ENCODE data around the gene GTF3A. TPM values are rescaled to one million over a fixed set of nuclear protein-coding genes. Genes with fewer than 3 reads are reported as not detected.

The GTF3A gene
- total RNA-seq, 1 experiment from 2014 or later = 88.7 TPM

GRCh38 chr13:27424246-27425157, at the start of gene GTF3A (continued):
- TF ChIP-seq FOXJ3 (CRISPR knock-in tag; IDR thresholded peaks at IDR 0.05; ENCODE audit: borderline replicate concordance) (peak; percentile 65; the same call in 1 of the 2 replicates), STAT6 (CRISPR knock-in tag; conservative IDR thresholded peaks at IDR 0.05; ENCODE audit: low read depth) (no peak), NFATC4 (CRISPR knock-in tag; IDR thresholded peaks at IDR 0.05) (no peak), ZNF416 (CRISPR knock-in tag; IDR thresholded peaks at IDR 0.05) (no peak), RORB (CRISPR knock-in tag; IDR thresholded peaks at IDR 0.05) (no peak), MLX (CRISPR knock-in tag; IDR thresholded peaks at IDR 0.05) (0 out of 2 replicates have a peak, but pooled peaks have one; percentile 70), CBFB (CRISPR knock-in tag; IDR thresholded peaks at IDR 0.05; ENCODE audit: low read depth) (peak; percentile 95), ZNF263 (CRISPR knock-in tag; IDR thresholded peaks at IDR 0.05; ENCODE audit: low read depth) (peak; percentile 71; the same call in 1 of the 2 replicates), PRRX2 (CRISPR knock-in tag; IDR thresholded peaks at IDR 0.05) (no peak), SP1 (CRISPR knock-in tag; conservative IDR thresholded peaks at IDR 0.05) (peak; percentile 85), CREM (CRISPR knock-in tag; IDR thresholded peaks at IDR 0.05) (peak; percentile 88), CREB1 (CRISPR knock-in tag; IDR thresholded peaks at IDR 0.05) (peak; percentile 80), USF2 (CRISPR knock-in tag; IDR thresholded peaks at IDR 0.05) (peak; percentile 81), ARID4B (CRISPR knock-in tag; IDR thresholded peaks at IDR 0.05; ENCODE audit: borderline replicate concordance) (peak; percentile 95), ZBTB43 (CRISPR knock-in tag; IDR thresholded peaks at IDR 0.05) (peak; percentile 97), ZNF281 (CRISPR knock-in tag; IDR thresholded peaks at IDR 0.05) (no peak; the same call in 1 of the 2 replicates), TEAD4 (CRISPR knock-in tag; IDR thresholded peaks at IDR 0.05) (peak; percentile 41; the same call in 1 of the 2 replicates), ZMAT4 (CRISPR knock-in tag; IDR thresholded peaks at IDR 0.05) (no peak), AFF4 (CRISPR knock-in tag; IDR thresholded peaks at IDR 0.05; ENCODE audit: borderline replicate concordance) (no peak), MAX (CRISPR knock-in tag; IDR thresholded peaks at IDR 0.05) (peak; percentile 97)

Measured in WTC11 (cell line).